ENCODE results near the gene SFRP2.

The SFRP2 gene

DNA sequence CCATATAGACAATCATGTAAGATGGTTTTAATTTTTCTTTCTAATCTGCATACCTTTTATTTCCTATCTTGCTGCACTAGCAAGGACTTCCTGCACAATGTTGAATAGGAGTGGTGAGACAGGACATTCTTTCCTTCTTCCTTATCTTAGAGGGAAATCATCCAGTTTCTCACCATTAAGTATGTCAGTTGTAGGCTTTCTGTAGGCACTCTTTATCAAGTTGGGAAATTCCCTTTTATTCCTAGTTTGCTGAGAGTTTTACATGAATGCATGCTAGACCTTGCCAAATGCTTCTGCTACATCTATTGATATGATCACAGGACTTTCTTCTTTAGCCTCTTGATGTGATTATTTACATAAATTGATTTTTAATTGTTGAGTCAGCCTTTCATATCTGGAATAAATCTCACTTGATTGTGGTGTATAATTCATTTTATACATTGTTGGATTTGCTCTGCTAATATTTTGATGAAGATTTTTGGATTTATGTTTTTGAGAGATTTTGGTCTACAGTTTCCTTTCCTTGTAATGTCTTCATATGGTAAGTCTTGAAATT lies 52.9 kb downstream of the SFRP2 start:
- in situ Hi-C loops (cut with MboI; ENCODE audit: low pct_unique_long_range_greater_than_20kb, low sequenced_read_pairs): no loop called here
- DNase-seq: no peak

DNA sequence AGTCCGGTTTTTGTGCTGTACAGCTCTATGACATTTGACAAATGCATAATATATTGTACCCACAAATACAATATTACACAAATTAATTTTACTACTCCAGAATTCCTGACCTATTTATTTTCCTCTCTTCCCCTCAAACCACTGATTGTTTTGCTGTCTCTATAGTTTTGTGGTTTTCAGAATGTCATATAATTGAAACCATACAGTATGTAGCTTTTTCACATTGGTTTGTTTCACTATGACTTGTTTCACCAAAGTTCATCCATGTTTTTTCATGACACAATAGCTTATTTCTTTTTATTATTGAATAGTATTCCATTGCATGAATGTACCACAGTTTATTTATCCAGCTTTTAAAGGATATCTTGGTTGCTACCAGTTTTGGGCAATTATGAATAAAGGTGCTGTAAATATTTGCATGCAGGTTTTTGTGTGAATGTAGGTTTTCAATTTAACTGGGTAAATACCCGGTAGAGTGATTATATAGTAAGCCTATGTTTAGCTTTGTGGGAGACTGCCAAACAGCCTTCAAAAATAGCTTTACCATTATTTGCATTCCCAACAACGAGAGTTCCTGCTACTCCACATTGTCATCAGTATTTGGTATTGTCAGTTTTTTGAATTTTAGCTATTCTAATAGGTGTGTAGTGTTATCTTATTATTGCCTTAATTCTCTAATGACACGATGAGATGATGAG lies 55.0 kb downstream of the SFRP2 start:
- DNase-seq: no peak
- in situ Hi-C loops (cut with MboI; ENCODE audit: low pct_unique_long_range_greater_than_20kb, low sequenced_read_pairs): no loop called here

DNA sequence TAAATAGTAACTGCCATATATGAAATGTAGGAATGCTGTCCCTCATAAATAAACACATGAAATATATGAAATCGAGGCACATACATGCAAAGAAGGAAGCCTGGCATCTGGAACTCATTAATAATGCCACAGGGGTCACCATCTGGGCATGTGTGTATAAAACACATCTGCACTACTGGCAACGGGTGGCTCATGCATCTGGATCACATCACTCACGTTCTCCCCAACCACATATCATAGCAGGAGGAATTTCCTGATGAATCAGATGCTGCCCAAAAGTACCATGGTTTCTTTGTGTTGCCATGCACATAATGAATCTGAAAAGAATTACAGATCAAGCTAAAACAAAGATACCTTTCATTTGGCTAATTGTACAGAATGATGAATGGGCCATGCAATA lies 57.6 kb downstream of the SFRP2 start:
- in situ Hi-C loops (cut with MboI; ENCODE audit: low pct_unique_long_range_greater_than_20kb, low sequenced_read_pairs): no loop called here
- peak; percentile 20 for DNase-seq

Data from KBM-7 (cell line).